Liver (tissue), 9 donors: Measurements from ENCODE around the gene PPT2. TPM values are rescaled to one million over a fixed set of nuclear protein-coding genes. Genes with fewer than 3 reads are reported as not detected.

ENCODE experiments used
- DNase-seq: peaks from one replicate; pipeline ENCODE4 v3.0.0-alpha.2; 2017; ENCODE audit warnings: low spot score
- H3K27ac ChIP-seq, 2 donors: one replicate each; pipeline ENCODE4 v1.7.0; 2013; ENCODE audit warnings: inconsistent platforms in 2 of 2, low read length in 2 of 2, control low read depth in 1 of 2, low read depth in 1 of 2, mild to moderate bottlenecking in 1 of 2
- H3K27me3 ChIP-seq, 4 donors: one replicate each; pipeline versions ENCODE4 v1.6.1 to v1.7.0; 2013; ENCODE audit warnings: low read length in 3 of 4, inconsistent platforms in 1 of 4, mild to moderate bottlenecking in 1 of 4, moderate library complexity in 1 of 4; ENCODE audit not compliant: control insufficient read depth in 4 of 4, insufficient read depth in 4 of 4
- H3K36me3 ChIP-seq, 4 donors: one replicate each; pipeline versions ENCODE4 v1.6.1 to v1.7.0; 2013; ENCODE audit warnings: low read length in 3 of 4, mild to moderate bottlenecking in 3 of 4, low read depth in 1 of 4, moderate library complexity in 1 of 4; ENCODE audit not compliant: control insufficient read depth in 4 of 4, insufficient read depth in 3 of 4
- H3K4me1 ChIP-seq, 4 donors: one replicate each; pipeline versions ENCODE4 v1.6.1 to v1.7.0; 2013; ENCODE audit warnings: low read length in 3 of 4, mild to moderate bottlenecking in 3 of 4, moderate library complexity in 1 of 4; ENCODE audit not compliant: control insufficient read depth in 4 of 4, insufficient read depth in 4 of 4
- H3K4me3 ChIP-seq, 3 donors: one replicate each; pipeline versions ENCODE4 v1.6.1 to v1.7.0; 2013; ENCODE audit warnings: low read length in 3 of 3, control low read depth in 1 of 3, low read depth in 1 of 3, mild to moderate bottlenecking in 1 of 3
- H3K9ac ChIP-seq, 2 donors: one replicate each; pipeline ENCODE4 v1.7.0; 2013; ENCODE audit warnings: low read length in 2 of 2, mild to moderate bottlenecking in 2 of 2, moderate library complexity in 2 of 2, control low read depth in 1 of 2, low read depth in 1 of 2
- H3K9me3 ChIP-seq, 4 donors: one replicate each; pipeline versions ENCODE4 v1.6.1 to v1.7.0; 2013; ENCODE audit warnings: low read length in 3 of 4; ENCODE audit not compliant: control insufficient read depth in 4 of 4
- EGR1 ChIP-seq, 2 donors: IDR thresholded peaks; 2 replicates each; pipeline ENCODE4 v1.6.1; 2016 to 2018; ENCODE audit warnings: antibody characterized with exemption in 2 of 2, low read depth in 2 of 2
- FOXA1 ChIP-seq: IDR thresholded peaks from 2 replicates; pipeline ENCODE4 v1.6.1; 2016; ENCODE audit warnings: antibody characterized with exemption
- FOXA2 ChIP-seq: IDR thresholded peaks from 2 replicates; pipeline ENCODE4 v1.6.1; 2016; ENCODE audit warnings: antibody characterized with exemption
- GABPA ChIP-seq, 2 donors: IDR thresholded peaks in 1 of 2; conservative IDR thresholded peaks in 1 of 2; 2 replicates each; pipeline ENCODE4 v1.6.1; 2016; ENCODE audit warnings: antibody characterized with exemption in 2 of 2, mild to moderate bottlenecking in 1 of 2, moderate library complexity in 1 of 2
- HNF4A ChIP-seq, 2 donors: conservative IDR thresholded peaks; 2 replicates each; pipeline ENCODE4 v1.6.1; 2016; ENCODE audit warnings: antibody characterized with exemption in 2 of 2, mild to moderate bottlenecking in 2 of 2
- HNF4G ChIP-seq: IDR thresholded peaks from 2 replicates; pipeline ENCODE4 v1.6.1; 2016; ENCODE audit warnings: antibody characterized with exemption
- JUND ChIP-seq, 2 donors: IDR thresholded peaks; 2 replicates each; pipeline ENCODE4 v1.6.1; 2016; ENCODE audit warnings: antibody characterized with exemption in 2 of 2
- NR2F2 ChIP-seq: IDR thresholded peaks from 2 replicates; pipeline ENCODE4 v1.6.1; 2016; ENCODE audit warnings: antibody characterized with exemption
- RAD21 ChIP-seq, 2 donors: IDR thresholded peaks; 2 replicates each; pipeline ENCODE4 v1.6.1; 2016; ENCODE audit warnings: antibody characterized with exemption in 2 of 2, mild to moderate bottlenecking in 2 of 2
- RXRA ChIP-seq, 2 donors: IDR thresholded peaks; 2 replicates each; pipeline ENCODE4 v1.6.1; 2017 to 2018; ENCODE audit warnings: antibody characterized with exemption in 2 of 2, mild to moderate bottlenecking in 1 of 2
- SP1 ChIP-seq: IDR thresholded peaks from 2 replicates; pipeline ENCODE4 v1.6.1; 2018; ENCODE audit warnings: antibody characterized with exemption, mild to moderate bottlenecking
- TAF1 ChIP-seq: conservative IDR thresholded peaks from 2 replicates; pipeline ENCODE4 v1.6.1; 2016; ENCODE audit warnings: antibody characterized with exemption, mild to moderate bottlenecking
- YY1 ChIP-seq: IDR thresholded peaks from 2 replicates; pipeline ENCODE4 v1.6.1; 2016; ENCODE audit warnings: antibody characterized with exemption, mild to moderate bottlenecking
- WGBS: extraction: QIAGEN DNeasy Blood & Tissue Kit; methylation state at CpG from one replicate; pipeline ENCODE4 v1.1.7; 2013; 5-methylcytosine and 5-hydroxymethylcytosine counted together
- polyA plus RNA-seq, 2 donors: library from polyadenylated mRNA; stranded (reverse) in 1 of 2; unstranded in 1 of 2; fragments of 200-250 nt in 1 of 2; fragments of >200 nt in 1 of 2; fragmentation: Nextera tagmentation in 1 of 2; extraction: Ambion mirVana in 1 of 2; gene quantifications; one replicate each; pipeline versions ENCODE4 v1.2.1 to v1.2.3, GENCODE V29; 2013 to 2015
- total RNA-seq, 2 donors: library from RNA; depleted of rRNA; stranded (reverse); fragments of >200 nt; gene quantifications; one replicate each; pipeline ENCODE4 v1.2.3, GENCODE V29; 2014
- TF ChIP-seq, protein P1 (sequence below): IDR thresholded peaks from 2 replicates; pipeline ENCODE4 v1.6.1; 2016; ENCODE audit warnings: antibody characterized with exemption
- TF ChIP-seq, protein P2 (sequence below): IDR thresholded peaks from 2 replicates; pipeline ENCODE4 v1.6.1; 2016; ENCODE audit warnings: antibody characterized with exemption, mild to moderate bottlenecking
- TF ChIP-seq, protein P3 (sequence below): IDR thresholded peaks from 2 replicates; pipeline ENCODE4 v1.6.1; 2016; ENCODE audit warnings: antibody characterized with exemption
- TF ChIP-seq, protein P4 (sequence below): IDR thresholded peaks from 2 replicates; pipeline ENCODE4 v1.6.1; 2016; ENCODE audit warnings: antibody characterized with exemption
- TF ChIP-seq, protein P5 (sequence below): fragments of 150-350 bp; IDR thresholded peaks from 2 replicates; pipeline ENCODE4 v1.5.1; 2017; ENCODE audit warnings: improper control_type of control experiment, low read depth, low read length; ENCODE audit not compliant: missing input control
- donor health status: healthy.
- donor health status: healthy.
- donor health status: healthy.
- donor health status: healthy.
- donor health status: healthy.

The PPT2 gene
- total and polyA plus RNA-seq, 4 donors: 7.6 to 47.4 (median 15.1) TPM

DNA sequence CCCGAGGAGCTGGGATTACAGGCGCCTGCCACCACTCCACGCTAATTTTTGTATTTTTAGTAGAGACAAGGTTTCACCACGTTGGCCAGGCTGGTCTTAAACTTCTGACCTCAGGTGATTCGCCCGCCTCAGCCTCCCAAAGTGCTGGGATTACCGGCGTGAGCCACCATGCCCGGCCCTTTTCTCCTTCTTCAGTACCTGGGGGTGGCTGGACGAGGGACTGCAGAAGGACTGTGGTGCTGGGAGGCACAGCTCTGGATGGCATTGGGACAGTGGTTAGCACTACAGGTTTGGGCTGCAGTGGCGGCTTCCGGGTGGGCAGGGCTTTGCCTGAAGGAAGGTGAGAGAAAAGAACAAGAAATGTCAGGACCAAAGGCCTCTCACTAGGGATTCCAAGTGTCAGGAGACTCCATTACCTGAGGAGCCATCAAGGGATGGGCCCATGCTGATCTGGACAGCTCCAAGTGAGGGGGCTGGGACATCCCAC is 33.3 kb upstream of the PPT2 start:
- H3K9ac ChIP-seq: no peak overlapping the region
- WGBS: 89% methylated on average over 12 of the region's 12 CpGs
- H3K4me1 ChIP-seq: peaks cover 0 to 14% (median 9%) of the 10 kb centered on the region in 4 donors
- no peaks in the 10 kb centered on the region for H3K27me3 ChIP-seq
- no peak overlapping the region for H3K27ac ChIP-seq
- no peaks in the 10 kb centered on the region for H3K9me3 ChIP-seq
- peaks cover 13 to 44% (median 37%) of the 10 kb centered on the region in 4 donors for H3K36me3 ChIP-seq
- no peak overlapping the region for H3K4me3 ChIP-seq
- no peak for DNase-seq
- TF ChIP-seq, protein P1, sequence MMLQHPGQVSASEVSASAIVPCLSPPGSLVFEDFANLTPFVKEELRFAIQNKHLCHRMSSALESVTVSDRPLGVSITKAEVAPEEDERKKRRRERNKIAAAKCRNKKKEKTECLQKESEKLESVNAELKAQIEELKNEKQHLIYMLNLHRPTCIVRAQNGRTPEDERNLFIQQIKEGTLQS: no peak
- TF ChIP-seq FOXA1 (no peak), SP1 (no peak), HNF4G (no peak), GABPA (IDR thresholded peaks at IDR 0.05 in 1 of 2, conservative IDR thresholded peaks at IDR 0.05 in 1 of 2) (no peak), NR2F2 (no peak), RXRA (IDR thresholded peaks at IDR 0.05) (no peak), TAF1 (no peak), YY1 (no peak), RAD21 (IDR thresholded peaks at IDR 0.05) (no peak), FOXA2 (no peak), JUND (IDR thresholded peaks at IDR 0.05) (no peak), EGR1 (IDR thresholded peaks at IDR 0.05; ENCODE audit: low read depth in 2 of 2) (no peak), HNF4A (conservative IDR thresholded peaks at IDR 0.05) (no peak)
- TF ChIP-seq, protein P2, sequence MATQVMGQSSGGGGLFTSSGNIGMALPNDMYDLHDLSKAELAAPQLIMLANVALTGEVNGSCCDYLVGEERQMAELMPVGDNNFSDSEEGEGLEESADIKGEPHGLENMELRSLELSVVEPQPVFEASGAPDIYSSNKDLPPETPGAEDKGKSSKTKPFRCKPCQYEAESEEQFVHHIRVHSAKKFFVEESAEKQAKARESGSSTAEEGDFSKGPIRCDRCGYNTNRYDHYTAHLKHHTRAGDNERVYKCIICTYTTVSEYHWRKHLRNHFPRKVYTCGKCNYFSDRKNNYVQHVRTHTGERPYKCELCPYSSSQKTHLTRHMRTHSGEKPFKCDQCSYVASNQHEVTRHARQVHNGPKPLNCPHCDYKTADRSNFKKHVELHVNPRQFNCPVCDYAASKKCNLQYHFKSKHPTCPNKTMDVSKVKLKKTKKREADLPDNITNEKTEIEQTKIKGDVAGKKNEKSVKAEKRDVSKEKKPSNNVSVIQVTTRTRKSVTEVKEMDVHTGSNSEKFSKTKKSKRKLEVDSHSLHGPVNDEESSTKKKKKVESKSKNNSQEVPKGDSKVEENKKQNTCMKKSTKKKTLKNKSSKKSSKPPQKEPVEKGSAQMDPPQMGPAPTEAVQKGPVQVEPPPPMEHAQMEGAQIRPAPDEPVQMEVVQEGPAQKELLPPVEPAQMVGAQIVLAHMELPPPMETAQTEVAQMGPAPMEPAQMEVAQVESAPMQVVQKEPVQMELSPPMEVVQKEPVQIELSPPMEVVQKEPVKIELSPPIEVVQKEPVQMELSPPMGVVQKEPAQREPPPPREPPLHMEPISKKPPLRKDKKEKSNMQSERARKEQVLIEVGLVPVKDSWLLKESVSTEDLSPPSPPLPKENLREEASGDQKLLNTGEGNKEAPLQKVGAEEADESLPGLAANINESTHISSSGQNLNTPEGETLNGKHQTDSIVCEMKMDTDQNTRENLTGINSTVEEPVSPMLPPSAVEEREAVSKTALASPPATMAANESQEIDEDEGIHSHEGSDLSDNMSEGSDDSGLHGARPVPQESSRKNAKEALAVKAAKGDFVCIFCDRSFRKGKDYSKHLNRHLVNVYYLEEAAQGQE: no peak
- TF ChIP-seq, protein P3, sequence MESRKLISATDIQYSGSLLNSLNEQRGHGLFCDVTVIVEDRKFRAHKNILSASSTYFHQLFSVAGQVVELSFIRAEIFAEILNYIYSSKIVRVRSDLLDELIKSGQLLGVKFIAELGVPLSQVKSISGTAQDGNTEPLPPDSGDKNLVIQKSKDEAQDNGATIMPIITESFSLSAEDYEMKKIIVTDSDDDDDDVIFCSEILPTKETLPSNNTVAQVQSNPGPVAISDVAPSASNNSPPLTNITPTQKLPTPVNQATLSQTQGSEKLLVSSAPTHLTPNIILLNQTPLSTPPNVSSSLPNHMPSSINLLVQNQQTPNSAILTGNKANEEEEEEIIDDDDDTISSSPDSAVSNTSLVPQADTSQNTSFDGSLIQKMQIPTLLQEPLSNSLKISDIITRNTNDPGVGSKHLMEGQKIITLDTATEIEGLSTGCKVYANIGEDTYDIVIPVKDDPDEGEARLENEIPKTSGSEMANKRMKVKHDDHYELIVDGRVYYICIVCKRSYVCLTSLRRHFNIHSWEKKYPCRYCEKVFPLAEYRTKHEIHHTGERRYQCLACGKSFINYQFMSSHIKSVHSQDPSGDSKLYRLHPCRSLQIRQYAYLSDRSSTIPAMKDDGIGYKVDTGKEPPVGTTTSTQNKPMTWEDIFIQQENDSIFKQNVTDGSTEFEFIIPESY: no peak
- TF ChIP-seq, protein P4, sequence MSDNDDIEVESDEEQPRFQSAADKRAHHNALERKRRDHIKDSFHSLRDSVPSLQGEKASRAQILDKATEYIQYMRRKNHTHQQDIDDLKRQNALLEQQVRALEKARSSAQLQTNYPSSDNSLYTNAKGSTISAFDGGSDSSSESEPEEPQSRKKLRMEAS: no peak
- TF ChIP-seq, protein P5, sequence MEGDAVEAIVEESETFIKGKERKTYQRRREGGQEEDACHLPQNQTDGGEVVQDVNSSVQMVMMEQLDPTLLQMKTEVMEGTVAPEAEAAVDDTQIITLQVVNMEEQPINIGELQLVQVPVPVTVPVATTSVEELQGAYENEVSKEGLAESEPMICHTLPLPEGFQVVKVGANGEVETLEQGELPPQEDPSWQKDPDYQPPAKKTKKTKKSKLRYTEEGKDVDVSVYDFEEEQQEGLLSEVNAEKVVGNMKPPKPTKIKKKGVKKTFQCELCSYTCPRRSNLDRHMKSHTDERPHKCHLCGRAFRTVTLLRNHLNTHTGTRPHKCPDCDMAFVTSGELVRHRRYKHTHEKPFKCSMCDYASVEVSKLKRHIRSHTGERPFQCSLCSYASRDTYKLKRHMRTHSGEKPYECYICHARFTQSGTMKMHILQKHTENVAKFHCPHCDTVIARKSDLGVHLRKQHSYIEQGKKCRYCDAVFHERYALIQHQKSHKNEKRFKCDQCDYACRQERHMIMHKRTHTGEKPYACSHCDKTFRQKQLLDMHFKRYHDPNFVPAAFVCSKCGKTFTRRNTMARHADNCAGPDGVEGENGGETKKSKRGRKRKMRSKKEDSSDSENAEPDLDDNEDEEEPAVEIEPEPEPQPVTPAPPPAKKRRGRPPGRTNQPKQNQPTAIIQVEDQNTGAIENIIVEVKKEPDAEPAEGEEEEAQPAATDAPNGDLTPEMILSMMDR: no peak
